MCF 10A (cell line): ENCODE results near the gene PARD3B. TPM values are rescaled to one million over a fixed set of nuclear protein-coding genes. Genes with fewer than 3 reads are reported as not detected.

Source experiments
- BruUV-seq: library from RNA; stranded (reverse); fragments of 400-500 nt; replicated peaks from 2 replicates; lab custom pipeline; 2021; lab: Mats Ljungman, UMichigan
- CTCF ChIA-PET: fragments of 300-600 bp; sonication (Branson Sonifier 250); formaldehyde crosslinking; extraction: SDS; loops from one replicate; lab custom pipeline; 2021; ENCODE audit warnings: antibody characterized with exemption, inconsistent platforms; lab: Yijun Ruan, JAX
- POLR2A ChIA-PET: fragments of 300-600, 350-650 bp; sonication (Branson Sonifier 250); formaldehyde crosslinking; extraction: SDS; loops from one replicate; lab custom pipeline; 2020; ENCODE audit warnings: antibody characterized with exemption, inconsistent platforms; lab: Yijun Ruan, JAX
- DNase-seq: peaks from one replicate; pipeline ENCODE4 v3.0.0-alpha.2; 2018; ENCODE audit not compliant: unreplicated experiment
- H3K27ac Mint-ChIP-seq: one replicate; pipeline ENCODE4 v1.8.0; 2022; ENCODE audit warnings: mild to moderate bottlenecking, low read depth, mixed read lengths; ENCODE audit not compliant: unreplicated experiment
- H3K27me3 Mint-ChIP-seq: one replicate; pipeline ENCODE4 v1.8.0; 2022; ENCODE audit warnings: mixed read lengths; ENCODE audit not compliant: insufficient read depth, unreplicated experiment
- H3K36me3 Mint-ChIP-seq: one replicate; pipeline ENCODE4 v1.8.0; 2022; ENCODE audit warnings: mild to moderate bottlenecking, moderate library complexity, mixed read lengths; ENCODE audit not compliant: insufficient read depth, unreplicated experiment
- H3K4me1 Mint-ChIP-seq: one replicate; pipeline ENCODE4 v1.8.0; 2022; ENCODE audit warnings: mixed read lengths; ENCODE audit not compliant: insufficient read depth, unreplicated experiment
- H3K4me3 Mint-ChIP-seq: one replicate; pipeline ENCODE4 v1.8.0; 2022; ENCODE audit warnings: mild to moderate bottlenecking, moderate library complexity, mixed read lengths; ENCODE audit not compliant: unreplicated experiment
- H3K9me3 Mint-ChIP-seq: one replicate; pipeline ENCODE4 v1.8.0; 2022; ENCODE audit warnings: mixed read lengths; ENCODE audit not compliant: unreplicated experiment
- intact Hi-C: fragments of 100-400 bp; cut with micrococcal nuclease; formaldehyde crosslinking; loops from 2 replicates; pipeline ENCODE4 v1.14.1; 2022
- total RNA-seq: library from RNA; stranded (reverse); gene quantifications from 2 replicates; pipeline ENCODE4 v1.2.3, GENCODE V29; 2022
- TF ChIP-seq, protein P1 (sequence below): fragments of 200-600 bp; IDR thresholded peaks from one replicate; pipeline ENCODE4 v1.8.0; 2022; ENCODE audit warnings: antibody characterized with exemption, mild to moderate bottlenecking; ENCODE audit not compliant: unreplicated experiment

Gene PARD3B
- total RNA-seq, 1 experiment from 2014 or later = 11.6 TPM

DNA sequence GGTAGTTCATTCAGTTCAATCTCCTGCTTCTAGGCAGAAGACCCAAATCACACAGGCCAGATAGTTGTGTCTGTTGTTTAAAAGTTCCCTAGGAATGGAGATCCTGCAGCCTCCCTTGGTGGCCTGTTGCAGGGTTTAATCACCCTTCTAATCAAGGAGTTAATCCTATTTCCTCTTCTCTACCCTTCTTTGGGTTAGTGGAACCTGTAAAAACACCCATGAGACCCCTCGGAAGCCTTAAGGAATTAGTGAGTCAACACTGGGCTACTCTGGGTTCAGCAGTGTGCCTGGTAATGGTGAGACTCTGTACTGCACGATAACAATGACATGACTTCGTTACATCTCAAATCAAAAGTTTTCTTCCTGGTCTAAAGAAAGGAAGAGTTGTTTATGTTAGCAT is 919.4 kb downstream of the PARD3B start:
- no peaks in the 10 kb centered on the region for H3K4me1 Mint-ChIP-seq
- CTCF ChIA-PET = interaction anchor here (0.6 kb wide), 1 partner anchor 456 kb away, joined by 3 read pairs; no protein-coding TSS in a partner anchor
- H3K9me3 Mint-ChIP-seq = peaks cover 5% of the 10 kb centered on the region
- H3K4me3 Mint-ChIP-seq = no peak overlapping the region
- H3K27ac Mint-ChIP-seq = no peak overlapping the region
- H3K36me3 Mint-ChIP-seq = no peaks in the 10 kb centered on the region
- TF ChIP-seq, protein P1, sequence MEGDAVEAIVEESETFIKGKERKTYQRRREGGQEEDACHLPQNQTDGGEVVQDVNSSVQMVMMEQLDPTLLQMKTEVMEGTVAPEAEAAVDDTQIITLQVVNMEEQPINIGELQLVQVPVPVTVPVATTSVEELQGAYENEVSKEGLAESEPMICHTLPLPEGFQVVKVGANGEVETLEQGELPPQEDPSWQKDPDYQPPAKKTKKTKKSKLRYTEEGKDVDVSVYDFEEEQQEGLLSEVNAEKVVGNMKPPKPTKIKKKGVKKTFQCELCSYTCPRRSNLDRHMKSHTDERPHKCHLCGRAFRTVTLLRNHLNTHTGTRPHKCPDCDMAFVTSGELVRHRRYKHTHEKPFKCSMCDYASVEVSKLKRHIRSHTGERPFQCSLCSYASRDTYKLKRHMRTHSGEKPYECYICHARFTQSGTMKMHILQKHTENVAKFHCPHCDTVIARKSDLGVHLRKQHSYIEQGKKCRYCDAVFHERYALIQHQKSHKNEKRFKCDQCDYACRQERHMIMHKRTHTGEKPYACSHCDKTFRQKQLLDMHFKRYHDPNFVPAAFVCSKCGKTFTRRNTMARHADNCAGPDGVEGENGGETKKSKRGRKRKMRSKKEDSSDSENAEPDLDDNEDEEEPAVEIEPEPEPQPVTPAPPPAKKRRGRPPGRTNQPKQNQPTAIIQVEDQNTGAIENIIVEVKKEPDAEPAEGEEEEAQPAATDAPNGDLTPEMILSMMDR = no peak
- POLR2A ChIA-PET = no interaction called here
- BruUV-seq = no TSS peak
- no peak for DNase-seq
- no peaks in the 10 kb centered on the region for H3K27me3 Mint-ChIP-seq
- intact Hi-C loops = no loop called here

- Mint-ChIP-seq H3K27me3 (no peaks in the 10 kb centered on the region), H3K27ac (no peak overlapping the region), H3K4me1 (no peaks in the 10 kb centered on the region), H3K9me3 (peaks cover 5% of the 10 kb centered on the region), H3K4me3 (no peak overlapping the region), H3K36me3 (no peaks in the 10 kb centered on the region)
- intact Hi-C loops = no loop called here
- CTCF ChIA-PET = interaction anchor here (0.5 kb wide), 1 partner anchor 54 kb away, joined by 4 read pairs; no protein-coding TSS in a partner anchor
- TF ChIP-seq, protein P1 = no peak
- POLR2A ChIA-PET = no interaction called here
- no peak for DNase-seq
- BruUV-seq = no TSS peak
These were observed 920.5 kb downstream of the PARD3B start for GRCh38 chr2:205465791-205466190.

DNA sequence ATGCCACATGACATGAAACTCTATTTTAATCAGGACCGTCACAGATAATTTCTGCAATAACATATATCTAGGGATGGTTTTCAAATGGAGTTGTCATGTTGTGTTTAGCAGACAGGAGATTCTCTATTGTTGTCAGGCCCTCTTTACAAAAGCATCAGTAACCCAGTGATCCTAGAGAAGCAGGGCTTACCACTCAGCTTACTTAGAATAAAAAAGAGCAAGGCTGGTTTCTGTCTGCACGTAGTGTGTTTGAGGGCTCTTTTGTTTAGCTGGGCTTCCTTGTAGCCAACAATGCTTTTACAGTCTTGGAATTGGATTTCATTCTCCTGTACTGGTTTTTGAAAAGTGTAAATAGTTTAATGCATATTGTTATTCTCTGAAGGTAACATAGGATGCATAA is 926.5 kb downstream of the PARD3B start:
- Mint-ChIP-seq H3K9me3 (peaks cover 5% of the 10 kb centered on the region), H3K4me3 (no peak overlapping the region), H3K27ac (no peak overlapping the region), H3K36me3 (no peaks in the 10 kb centered on the region), H3K4me1 (no peaks in the 10 kb centered on the region), H3K27me3 (no peaks in the 10 kb centered on the region)
- intact Hi-C loops = no loop called here
- TF ChIP-seq, protein P1 = no peak
- POLR2A ChIA-PET = no interaction called here
- DNase-seq = no peak
- BruUV-seq = no TSS peak
- CTCF ChIA-PET = no interaction called here

DNA sequence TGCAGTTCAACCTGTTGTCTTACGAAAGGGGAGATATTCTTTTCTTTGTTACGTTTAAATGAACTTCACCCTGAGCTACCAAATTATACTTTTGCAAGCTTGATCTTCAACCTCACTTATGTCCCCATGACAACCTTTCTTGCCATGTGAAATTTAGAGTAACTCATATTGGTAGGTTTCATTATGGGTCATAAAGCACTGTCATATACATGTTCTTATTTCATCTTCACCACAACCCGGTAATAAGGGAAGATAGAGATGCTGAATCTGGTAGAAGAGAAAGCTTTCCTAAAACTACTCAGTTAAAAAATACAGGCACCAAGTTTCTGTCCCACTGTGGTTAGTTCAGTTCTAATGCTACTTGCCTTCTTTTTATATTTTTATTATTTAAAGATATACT is 928.5 kb downstream of the PARD3B start:
- ChIA-PET CTCF (interaction anchor here (0.6 kb wide), 2 partner anchors 66 to 1416 kb away, joined by 3 to 4 read pairs; no protein-coding TSS in a partner anchor), POLR2A (no interaction called here)
- Mint-ChIP-seq H3K27me3 (no peaks in the 10 kb centered on the region), H3K4me3 (no peak overlapping the region), H3K27ac (no peak overlapping the region), H3K36me3 (peaks cover 6% of the 10 kb centered on the region), H3K4me1 (no peaks in the 10 kb centered on the region), H3K9me3 (peaks cover 5% of the 10 kb centered on the region)
- no peak for DNase-seq
- no TSS peak for BruUV-seq
- intact Hi-C loops = no loop called here
- TF ChIP-seq, protein P1 = no peak
